Activated CD4-positive, alpha-beta memory T cell treated with anti-CD3 and anti-CD28 coated beads, Interleukin-2, amount 10 ng/mL, durations not matched to agents 7 days and 5 days (primary cell): Measurements from ENCODE around the gene TAGLN2. TPM values are rescaled to one million over a fixed set of nuclear protein-coding genes. Genes with fewer than 3 reads are reported as not detected.

ENCODE experiments used
- CTCF ChIA-PET: fragments of 350-600 bp; sonication (Branson Sonifier 250); formaldehyde crosslinking; loops from one replicate; lab custom pipeline; 2021; ENCODE audit warnings: antibody characterized with exemption, inconsistent platforms; lab: Charles Lee
- POLR2A ChIA-PET: fragments of 350-600 bp; sonication (Branson Sonifier 250); formaldehyde crosslinking; loops from one replicate; lab custom pipeline; 2021; ENCODE audit warnings: antibody characterized with exemption; lab: Charles Lee
- DNase-seq: peaks from one replicate; pipeline ENCODE4 v3.0.0-alpha.2; 2020
- H3K27ac Mint-ChIP-seq: one replicate; pipeline ENCODE4 v1.8.0; 2021; ENCODE audit warnings: mild to moderate bottlenecking, mixed read lengths
- H3K27me3 Mint-ChIP-seq: one replicate; pipeline ENCODE4 v1.8.0; 2021; ENCODE audit warnings: mixed read lengths
- H3K36me3 Mint-ChIP-seq: one replicate; pipeline ENCODE4 v1.8.0; 2021; ENCODE audit warnings: low read depth, mixed read lengths
- H3K4me1 Mint-ChIP-seq: one replicate; pipeline ENCODE4 v1.8.0; 2021; ENCODE audit warnings: mixed read lengths
- H3K4me3 Mint-ChIP-seq: one replicate; pipeline ENCODE4 v1.8.0; 2021; ENCODE audit warnings: mild to moderate bottlenecking, mixed read lengths
- H3K9me3 Mint-ChIP-seq: one replicate; pipeline ENCODE4 v1.8.0; 2021; ENCODE audit warnings: mixed read lengths
- total RNA-seq, 2 experiments: library from RNA; stranded (reverse); gene quantifications; one replicate each; pipeline ENCODE4 v1.2.3, GENCODE V29; 2021

TAGLN2 gene
- total RNA-seq, 2 experiments from 2014 or later: 548 to 554 TPM

DNA sequence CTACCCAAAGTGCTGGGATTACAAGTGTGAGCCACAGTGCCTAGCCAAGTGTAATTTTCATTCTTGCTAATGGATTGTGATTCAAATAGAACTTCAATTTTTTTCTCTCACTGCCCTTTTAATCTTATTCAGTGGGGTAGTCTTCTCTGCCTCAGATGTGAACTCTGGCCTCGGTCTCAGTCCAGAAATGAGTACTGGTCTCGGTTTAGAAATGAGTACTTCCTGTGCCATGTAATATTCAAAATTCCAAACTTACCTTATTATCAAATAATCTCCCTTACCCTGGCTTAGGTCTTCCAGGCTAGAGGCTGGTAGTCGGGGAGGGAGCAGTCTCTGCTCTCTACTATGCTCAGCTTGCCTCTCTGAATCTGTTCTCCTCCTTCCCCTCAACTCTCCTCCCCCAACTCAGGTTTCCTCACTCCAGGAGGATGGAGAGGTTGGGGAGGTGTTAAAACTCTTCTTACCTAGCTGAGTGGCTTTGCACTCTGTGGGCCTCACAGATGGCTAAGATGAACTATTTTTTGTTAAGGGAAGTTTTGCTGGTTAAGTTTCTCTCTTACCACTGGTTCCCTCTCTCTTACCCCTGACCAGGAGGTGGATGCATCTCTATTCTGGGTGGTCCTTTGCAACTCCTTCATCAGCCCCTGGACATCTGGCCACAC, 33.5 kb upstream of the TAGLN2 start:
- no peak overlapping the region for H3K27ac Mint-ChIP-seq
- CTCF ChIA-PET: interaction anchor here (1.5 kb wide), 1 partner anchor 49 kb away, joined by 4 read pairs; no protein-coding TSS in a partner anchor
- DNase-seq: no peak

DNA sequence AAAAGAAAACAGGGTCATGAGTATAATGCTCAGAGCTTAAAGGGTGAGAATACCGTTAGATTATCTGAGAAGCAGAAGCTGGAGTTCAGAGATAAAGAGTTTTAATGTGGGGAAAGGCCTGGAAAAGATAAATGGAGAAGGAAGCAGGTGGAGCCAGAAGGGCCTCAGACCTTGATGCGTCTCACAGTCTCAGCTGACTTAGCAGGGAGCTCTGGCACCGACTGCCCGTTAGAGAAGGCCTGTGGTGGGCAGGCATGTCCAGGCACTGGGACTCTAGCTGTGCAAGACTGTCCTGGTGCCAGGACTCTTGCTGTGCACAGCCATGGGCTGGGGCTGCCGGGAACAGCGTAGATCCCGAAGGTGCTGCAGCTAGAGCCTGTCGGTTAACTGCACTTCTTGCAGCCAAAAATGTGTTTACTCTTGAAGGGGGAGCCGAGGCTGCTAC, 32.5 kb upstream of the TAGLN2 start:
- H3K27ac Mint-ChIP-seq: no peak overlapping the region
- ChIA-PET POLR2A (no interaction called here), CTCF (interaction anchor here (1.2 to 1.5 kb wide), 2 partner anchors 16 to 50 kb away, joined by 4 read pairs; no protein-coding TSS in a partner anchor)
- H3K36me3 Mint-ChIP-seq: no peaks in the 10 kb centered on the region
- H3K27me3 Mint-ChIP-seq: peaks cover 17% of the 10 kb centered on the region
- peaks cover 17% of the 10 kb centered on the region for H3K4me1 Mint-ChIP-seq
- DNase-seq: no peak
- no peaks in the 10 kb centered on the region for H3K9me3 Mint-ChIP-seq
- H3K4me3 Mint-ChIP-seq: no peak overlapping the region

More for the DNA sequence above, 33.5 kb upstream of the TAGLN2 start:
- POLR2A ChIA-PET: no interaction called here
- no peak overlapping the region for H3K4me3 Mint-ChIP-seq
- peaks cover 15% of the 10 kb centered on the region for H3K27me3 Mint-ChIP-seq
- H3K9me3 Mint-ChIP-seq: no peaks in the 10 kb centered on the region
- no peaks in the 10 kb centered on the region for H3K36me3 Mint-ChIP-seq
- H3K4me1 Mint-ChIP-seq: peaks cover 17% of the 10 kb centered on the region

DNA sequence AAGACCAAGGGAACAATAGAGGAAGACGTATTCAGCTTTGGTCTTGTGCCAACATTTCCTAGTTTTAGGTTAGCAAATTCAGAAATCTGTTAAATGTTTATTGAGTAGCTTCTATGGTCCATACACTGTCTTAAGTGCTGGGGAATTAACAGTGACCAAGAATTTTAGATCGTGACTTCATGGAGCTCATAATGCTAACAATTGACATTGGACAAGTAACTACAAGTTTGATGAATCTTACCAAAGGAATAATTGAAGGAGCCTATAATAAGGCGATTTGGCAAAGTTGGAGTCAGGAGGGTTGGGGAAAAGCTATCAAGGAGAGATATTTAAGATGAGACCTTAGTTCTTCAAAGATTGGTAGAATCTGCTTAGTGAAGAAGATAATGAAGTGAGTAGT, 30.1 kb upstream of the TAGLN2 start:
- POLR2A ChIA-PET: no interaction called here
- Mint-ChIP-seq H3K4me3 (no peak overlapping the region), H3K4me1 (peaks cover 17% of the 10 kb centered on the region), H3K27ac (no peak overlapping the region), H3K27me3 (peaks cover 35% of the 10 kb centered on the region), H3K36me3 (no peaks in the 10 kb centered on the region), H3K9me3 (no peaks in the 10 kb centered on the region)
- DNase-seq: no peak
- CTCF ChIA-PET: interaction anchor here (0.7 to 3.8 kb wide), 3 partner anchors 52 to 125 kb away, joined by 3 to 15 read pairs (median 3); no protein-coding TSS in a partner anchor

DNA sequence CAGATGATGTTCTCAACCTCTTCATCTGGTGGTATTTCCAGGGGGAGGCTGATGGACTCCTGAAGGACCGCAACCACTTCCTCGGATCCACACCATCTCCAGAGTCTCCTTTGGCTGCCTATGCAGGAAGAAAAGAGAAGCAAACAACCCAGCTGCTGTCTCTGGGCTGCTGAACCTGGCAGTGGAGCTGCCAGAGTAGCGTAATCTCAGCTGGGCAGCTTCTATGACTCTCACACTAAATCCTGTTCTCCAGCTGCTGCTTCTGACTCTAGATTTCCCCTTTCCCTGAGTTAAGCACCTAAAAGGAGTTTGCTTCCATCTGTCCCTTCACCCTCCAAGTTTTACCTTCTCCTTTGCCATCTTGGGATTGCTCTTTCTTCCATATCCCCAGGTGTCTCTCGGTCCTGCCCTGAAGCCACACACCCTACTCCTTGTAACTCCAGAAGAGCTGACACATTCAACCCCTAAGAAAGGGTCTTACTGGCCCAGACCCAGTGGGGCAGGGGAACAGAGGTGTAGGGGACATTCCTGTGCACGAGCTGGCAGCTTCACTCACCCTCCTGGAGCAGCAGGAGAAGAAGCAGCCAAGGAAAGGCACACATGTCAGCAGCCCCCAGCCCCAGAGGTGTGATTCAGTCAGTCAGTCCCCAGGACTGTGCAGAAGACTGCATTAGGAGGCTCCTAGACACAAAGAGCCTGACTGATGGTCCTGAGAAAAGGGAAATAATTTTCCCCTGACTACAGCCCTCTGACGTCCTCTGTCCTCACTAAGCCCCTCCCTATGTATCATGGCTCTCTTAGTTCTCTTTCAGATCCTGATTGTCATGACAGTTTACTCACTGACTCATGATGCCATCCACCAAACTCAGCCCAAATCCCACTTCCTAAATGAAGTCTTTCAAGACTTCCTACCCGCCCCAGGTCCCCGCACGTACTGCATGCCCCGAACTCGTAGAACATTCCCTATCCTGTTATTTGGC, 28.5 kb upstream of the TAGLN2 start, which contains the start of gene SLAMF9:
Gene SLAMF9, minus strand, starts transcription at position 702 of the 980 bp plus-strand sequence. Its CDS starts 100 bp downstream, at position 602.
- H3K4me1 Mint-ChIP-seq: peaks cover 7% of the 10 kb centered on the region
- no peak within 1 kb of the TSS for H3K27ac Mint-ChIP-seq
- no peak within 1 kb of the TSS for H3K4me3 Mint-ChIP-seq
- ChIA-PET POLR2A (no interaction called here), CTCF (interaction anchor here (3.8 kb wide), 1 partner anchor 53 kb away, joined by 15 read pairs; no protein-coding TSS in a partner anchor)
- no peaks in the 10 kb centered on the region for H3K9me3 Mint-ChIP-seq
- no peak for DNase-seq
- H3K27me3 Mint-ChIP-seq: peaks cover 42% of the 10 kb centered on the region
- H3K36me3 Mint-ChIP-seq: no peaks in the 10 kb centered on the region

DNA sequence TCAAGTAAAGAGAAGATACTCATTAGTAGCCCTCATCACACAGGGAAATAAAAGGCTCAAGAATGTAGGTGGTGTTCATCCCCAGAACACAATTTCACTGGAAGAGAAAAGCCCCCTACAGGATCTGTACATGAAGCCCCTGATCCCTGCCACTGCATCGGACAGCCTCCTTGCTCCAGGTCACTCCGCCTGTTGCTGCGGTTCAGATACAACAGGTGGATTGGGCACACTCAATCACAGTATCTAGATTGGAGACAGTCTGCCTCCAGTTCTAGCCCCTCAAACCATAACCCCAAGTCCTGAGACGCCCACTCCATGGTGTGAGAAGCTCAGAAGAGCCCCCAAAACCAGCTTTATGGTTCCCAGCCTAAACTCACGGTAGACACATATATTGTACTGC, 27.6 kb upstream of the TAGLN2 start:
- Mint-ChIP-seq H3K27ac (no peak overlapping the region), H3K27me3 (peaks cover 49% of the 10 kb centered on the region), H3K9me3 (no peaks in the 10 kb centered on the region), H3K36me3 (no peaks in the 10 kb centered on the region), H3K4me1 (peaks cover 3% of the 10 kb centered on the region), H3K4me3 (no peak overlapping the region)
- ChIA-PET POLR2A (no interaction called here), CTCF (interaction anchor here (3.8 kb wide), 1 partner anchor 54 kb away, joined by 15 read pairs; no protein-coding TSS in a partner anchor)
- DNase-seq: no peak

DNA sequence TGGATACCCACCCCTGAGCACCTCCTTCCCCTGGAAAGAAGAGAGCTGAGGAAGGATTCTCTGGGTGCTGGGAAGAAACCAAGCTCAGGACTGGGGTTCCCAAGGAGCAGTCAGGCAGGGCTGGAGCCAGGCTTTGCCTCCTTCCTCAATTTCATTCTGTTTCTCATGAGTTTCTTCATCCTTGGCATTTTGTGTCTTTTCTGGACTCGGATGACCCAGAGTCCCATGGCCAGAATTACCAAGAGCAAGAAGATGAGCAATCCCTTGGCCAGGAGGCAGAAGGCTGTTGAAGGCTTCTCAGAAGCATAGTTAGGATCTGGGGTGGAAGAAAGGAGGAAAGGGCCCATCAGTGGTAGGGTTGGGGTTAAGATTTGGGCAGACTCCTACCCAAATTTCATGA, 26.2 kb upstream of the TAGLN2 start:
- Mint-ChIP-seq H3K4me3 (no peak overlapping the region), H3K9me3 (no peaks in the 10 kb centered on the region), H3K4me1 (no peaks in the 10 kb centered on the region), H3K36me3 (no peaks in the 10 kb centered on the region), H3K27me3 (peaks cover 58% of the 10 kb centered on the region), H3K27ac (no peak overlapping the region)
- no peak for DNase-seq
- ChIA-PET CTCF (no interaction called here), POLR2A (no interaction called here)

DNA sequence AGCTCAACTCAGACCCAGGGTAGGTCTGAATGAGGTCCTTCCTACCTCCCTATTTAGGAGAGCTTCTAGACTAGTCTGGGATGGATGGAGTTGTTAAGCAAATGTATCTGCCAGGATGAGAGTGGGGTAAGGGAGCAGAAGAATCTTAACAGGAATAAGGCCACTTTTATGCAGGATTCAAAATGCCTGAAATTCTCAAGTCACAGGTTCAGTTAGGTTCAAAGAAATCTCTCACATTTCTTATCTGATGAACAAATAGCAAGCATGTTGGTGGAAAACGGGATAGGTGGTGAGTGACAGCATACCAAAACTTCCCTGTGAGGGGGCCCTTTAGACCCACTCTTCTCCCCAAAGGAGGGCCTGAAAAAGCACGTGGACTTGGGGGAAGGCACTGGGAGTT, 25.7 kb upstream of the TAGLN2 start:
- ChIA-PET CTCF (no interaction called here), POLR2A (no interaction called here)
- peaks cover under 1% of the 10 kb centered on the region for H3K4me1 Mint-ChIP-seq
- no peak overlapping the region for H3K27ac Mint-ChIP-seq
- DNase-seq: no peak
- H3K27me3 Mint-ChIP-seq: peaks cover 62% of the 10 kb centered on the region
- H3K4me3 Mint-ChIP-seq: no peak overlapping the region
- no peaks in the 10 kb centered on the region for H3K9me3 Mint-ChIP-seq
- H3K36me3 Mint-ChIP-seq: no peaks in the 10 kb centered on the region

DNA sequence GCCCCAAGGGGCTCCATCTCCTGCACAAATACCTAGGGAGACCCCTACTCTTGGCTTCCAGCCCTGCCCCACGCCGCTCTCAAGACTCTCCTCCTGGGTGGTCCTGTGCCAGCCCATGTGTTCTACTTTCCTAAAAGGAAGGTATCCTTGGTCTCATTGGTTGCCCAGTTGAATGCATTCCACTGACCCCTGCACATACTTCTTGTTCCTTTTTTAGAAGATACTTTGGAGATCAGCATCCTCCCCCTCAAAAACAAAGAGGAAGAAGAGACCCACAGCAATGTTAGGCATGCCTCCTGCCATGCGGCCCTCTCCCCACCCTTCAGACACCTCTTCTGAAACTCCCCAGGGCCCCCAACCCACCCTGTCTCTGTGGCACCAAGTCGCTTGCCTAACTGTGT, 24.7 kb upstream of the TAGLN2 start:
- Mint-ChIP-seq H3K36me3 (no peaks in the 10 kb centered on the region), H3K4me1 (peaks cover 5% of the 10 kb centered on the region), H3K4me3 (no peak overlapping the region), H3K27ac (no peak overlapping the region), H3K27me3 (peaks cover 66% of the 10 kb centered on the region), H3K9me3 (no peaks in the 10 kb centered on the region)
- ChIA-PET POLR2A (no interaction called here), CTCF (interaction anchor here (1.7 kb wide), 1 partner anchor 56 kb away, joined by 5 read pairs; no protein-coding TSS in a partner anchor)
- DNase-seq: no peak

DNA sequence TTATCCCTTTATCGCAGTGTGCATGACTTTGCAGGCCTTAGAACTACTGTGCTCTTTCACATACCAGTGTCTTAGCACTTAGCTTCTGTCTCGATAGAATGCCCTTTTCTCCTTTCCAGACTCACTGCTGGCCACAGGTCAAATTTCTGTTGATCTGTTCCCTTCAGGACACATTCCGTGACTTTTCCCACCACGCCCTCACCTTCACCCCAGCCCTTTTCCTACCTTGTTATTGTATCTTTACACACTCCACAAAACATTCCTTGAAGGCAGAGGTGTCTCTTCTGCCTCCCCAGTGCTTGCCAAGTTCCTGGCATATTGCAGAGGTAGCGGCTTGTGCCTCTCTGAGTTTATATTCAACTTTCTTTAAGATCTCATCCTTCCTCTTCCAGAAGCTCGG, 23.8 kb upstream of the TAGLN2 start:
- Mint-ChIP-seq H3K27ac (no peak overlapping the region), H3K36me3 (no peaks in the 10 kb centered on the region), H3K4me1 (peaks cover 5% of the 10 kb centered on the region), H3K9me3 (no peaks in the 10 kb centered on the region), H3K4me3 (no peak overlapping the region), H3K27me3 (peaks cover 71% of the 10 kb centered on the region)
- ChIA-PET CTCF (interaction anchor here (1.7 kb wide), 1 partner anchor 57 kb away, joined by 5 read pairs; no protein-coding TSS in a partner anchor), POLR2A (no interaction called here)
- DNase-seq: no peak

DNA sequence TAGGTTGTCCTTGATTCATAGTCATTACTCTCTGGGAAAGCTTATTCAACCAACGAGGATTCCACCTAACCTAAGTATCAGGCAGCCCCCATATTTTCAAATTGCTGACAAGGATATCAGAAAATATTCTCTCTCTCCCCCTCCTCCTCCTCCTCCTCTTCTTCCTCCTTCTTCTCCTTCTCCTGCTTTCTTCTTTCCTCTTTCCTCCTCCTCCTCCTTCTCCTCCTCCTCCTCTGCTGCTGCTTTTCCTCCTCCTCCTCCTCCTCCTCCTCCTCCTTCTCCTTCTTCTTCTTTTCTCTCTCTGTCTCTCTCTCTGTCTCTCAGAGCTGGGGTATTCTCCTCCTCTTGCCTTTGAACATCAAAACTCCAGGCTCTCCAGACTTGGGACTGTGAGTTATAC, 22.6 kb upstream of the TAGLN2 start:
- ChIA-PET CTCF (no interaction called here), POLR2A (no interaction called here)
- Mint-ChIP-seq H3K9me3 (no peaks in the 10 kb centered on the region), H3K27ac (no peak overlapping the region), H3K4me1 (peaks cover 5% of the 10 kb centered on the region), H3K36me3 (no peaks in the 10 kb centered on the region), H3K4me3 (no peak overlapping the region), H3K27me3 (peaks cover 73% of the 10 kb centered on the region)
- DNase-seq: no peak

DNA sequence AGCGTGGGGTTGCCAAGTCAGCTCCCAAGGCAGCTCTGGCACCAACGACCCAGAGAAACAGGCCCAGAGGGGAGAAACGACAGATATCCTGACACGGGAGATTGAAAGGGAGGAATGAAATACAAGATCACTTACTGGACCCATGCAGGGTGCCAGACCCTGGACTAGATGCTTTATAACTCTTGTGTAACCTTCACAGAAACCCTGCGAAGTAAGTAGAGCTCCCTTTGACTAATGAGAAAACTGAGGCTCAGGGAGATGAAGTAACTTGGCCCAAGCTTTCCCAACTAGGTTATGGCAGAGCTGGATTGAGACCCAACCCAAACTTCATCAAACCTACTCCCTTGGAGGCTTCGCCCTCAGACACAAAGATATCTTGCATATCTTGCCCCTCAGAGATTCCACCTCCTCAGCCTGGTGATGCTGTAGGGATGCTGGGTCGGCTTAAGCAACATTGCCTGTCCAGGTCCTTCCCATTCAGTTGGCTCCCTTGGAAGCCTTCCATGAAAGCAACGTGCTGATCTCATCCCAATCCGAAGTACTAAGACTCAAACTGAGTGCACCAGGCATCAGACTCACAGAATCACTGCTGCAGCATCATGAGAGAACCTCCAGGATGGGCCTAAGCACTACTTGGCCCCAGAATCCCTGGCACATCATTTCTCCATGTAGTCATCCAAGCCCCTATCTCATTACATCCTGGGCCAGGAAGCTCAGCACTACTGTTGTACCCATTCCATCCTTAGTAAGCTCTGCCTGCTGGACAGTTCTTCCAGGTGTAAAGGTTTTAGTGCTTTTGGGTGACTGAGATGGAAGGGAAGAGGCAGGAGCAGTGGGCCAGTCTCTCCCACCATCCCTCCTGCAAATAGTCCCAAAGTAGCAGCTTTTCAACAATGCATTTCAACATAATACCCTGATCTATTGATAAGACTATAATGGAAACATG, 21.2 kb upstream of the TAGLN2 start:
- no peaks in the 10 kb centered on the region for H3K36me3 Mint-ChIP-seq
- POLR2A ChIA-PET: no interaction called here
- DNase-seq: no peak
- peaks cover 5% of the 10 kb centered on the region for H3K4me1 Mint-ChIP-seq
- CTCF ChIA-PET: interaction anchor here (1.0 to 1.5 kb wide), 2 partner anchors 54 to 59 kb away, joined by 3 to 4 read pairs; no protein-coding TSS in a partner anchor
- H3K9me3 Mint-ChIP-seq: no peaks in the 10 kb centered on the region
- peaks cover 68% of the 10 kb centered on the region for H3K27me3 Mint-ChIP-seq
- no peak overlapping the region for H3K4me3 Mint-ChIP-seq
- no peak overlapping the region for H3K27ac Mint-ChIP-seq
